HL-60 (cell line): ENCODE measurements around the gene FRMD5.

Experiments
- GABPA ChIP-seq: IDR thresholded peaks from 2 replicates; pipeline ENCODE4 v1.6.1; 2012; ENCODE audit warnings: low read depth
- TF ChIP-seq, protein P1 (sequence below): IDR thresholded peaks from one replicate; pipeline ENCODE4 v1.5.1; 2011; ENCODE audit warnings: low read length, control low read depth, inconsistent platforms; ENCODE audit not compliant: insufficient read depth
- TF ChIP-seq, protein P2 (sequence below): IDR thresholded peaks from 2 replicates; pipeline ENCODE4 v1.6.1; 2012; ENCODE audit warnings: low read depth; ENCODE audit not compliant: insufficient replicate concordance

DNA sequence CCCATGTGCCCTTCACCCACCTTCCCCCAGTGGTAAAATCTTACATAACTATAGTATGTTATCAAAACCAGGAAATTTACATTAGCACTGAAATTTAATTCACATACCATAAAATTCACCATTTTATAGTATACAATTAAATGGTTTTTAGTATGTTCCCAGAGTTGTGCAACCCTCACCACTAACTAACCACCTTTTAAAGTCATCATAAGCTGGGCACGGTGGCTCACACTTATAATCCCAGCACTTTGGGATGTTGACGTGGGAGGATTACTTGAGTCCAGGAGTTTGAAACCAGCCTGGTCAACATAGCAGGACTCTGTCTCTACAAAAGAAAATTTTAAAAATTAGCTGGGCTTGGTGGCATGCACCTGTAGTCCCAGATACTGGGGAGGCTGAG, 13.7 kb downstream of the FRMD5 start:
- TF ChIP-seq, protein P1, sequence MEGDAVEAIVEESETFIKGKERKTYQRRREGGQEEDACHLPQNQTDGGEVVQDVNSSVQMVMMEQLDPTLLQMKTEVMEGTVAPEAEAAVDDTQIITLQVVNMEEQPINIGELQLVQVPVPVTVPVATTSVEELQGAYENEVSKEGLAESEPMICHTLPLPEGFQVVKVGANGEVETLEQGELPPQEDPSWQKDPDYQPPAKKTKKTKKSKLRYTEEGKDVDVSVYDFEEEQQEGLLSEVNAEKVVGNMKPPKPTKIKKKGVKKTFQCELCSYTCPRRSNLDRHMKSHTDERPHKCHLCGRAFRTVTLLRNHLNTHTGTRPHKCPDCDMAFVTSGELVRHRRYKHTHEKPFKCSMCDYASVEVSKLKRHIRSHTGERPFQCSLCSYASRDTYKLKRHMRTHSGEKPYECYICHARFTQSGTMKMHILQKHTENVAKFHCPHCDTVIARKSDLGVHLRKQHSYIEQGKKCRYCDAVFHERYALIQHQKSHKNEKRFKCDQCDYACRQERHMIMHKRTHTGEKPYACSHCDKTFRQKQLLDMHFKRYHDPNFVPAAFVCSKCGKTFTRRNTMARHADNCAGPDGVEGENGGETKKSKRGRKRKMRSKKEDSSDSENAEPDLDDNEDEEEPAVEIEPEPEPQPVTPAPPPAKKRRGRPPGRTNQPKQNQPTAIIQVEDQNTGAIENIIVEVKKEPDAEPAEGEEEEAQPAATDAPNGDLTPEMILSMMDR = no peak
- TF ChIP-seq, protein P2, sequence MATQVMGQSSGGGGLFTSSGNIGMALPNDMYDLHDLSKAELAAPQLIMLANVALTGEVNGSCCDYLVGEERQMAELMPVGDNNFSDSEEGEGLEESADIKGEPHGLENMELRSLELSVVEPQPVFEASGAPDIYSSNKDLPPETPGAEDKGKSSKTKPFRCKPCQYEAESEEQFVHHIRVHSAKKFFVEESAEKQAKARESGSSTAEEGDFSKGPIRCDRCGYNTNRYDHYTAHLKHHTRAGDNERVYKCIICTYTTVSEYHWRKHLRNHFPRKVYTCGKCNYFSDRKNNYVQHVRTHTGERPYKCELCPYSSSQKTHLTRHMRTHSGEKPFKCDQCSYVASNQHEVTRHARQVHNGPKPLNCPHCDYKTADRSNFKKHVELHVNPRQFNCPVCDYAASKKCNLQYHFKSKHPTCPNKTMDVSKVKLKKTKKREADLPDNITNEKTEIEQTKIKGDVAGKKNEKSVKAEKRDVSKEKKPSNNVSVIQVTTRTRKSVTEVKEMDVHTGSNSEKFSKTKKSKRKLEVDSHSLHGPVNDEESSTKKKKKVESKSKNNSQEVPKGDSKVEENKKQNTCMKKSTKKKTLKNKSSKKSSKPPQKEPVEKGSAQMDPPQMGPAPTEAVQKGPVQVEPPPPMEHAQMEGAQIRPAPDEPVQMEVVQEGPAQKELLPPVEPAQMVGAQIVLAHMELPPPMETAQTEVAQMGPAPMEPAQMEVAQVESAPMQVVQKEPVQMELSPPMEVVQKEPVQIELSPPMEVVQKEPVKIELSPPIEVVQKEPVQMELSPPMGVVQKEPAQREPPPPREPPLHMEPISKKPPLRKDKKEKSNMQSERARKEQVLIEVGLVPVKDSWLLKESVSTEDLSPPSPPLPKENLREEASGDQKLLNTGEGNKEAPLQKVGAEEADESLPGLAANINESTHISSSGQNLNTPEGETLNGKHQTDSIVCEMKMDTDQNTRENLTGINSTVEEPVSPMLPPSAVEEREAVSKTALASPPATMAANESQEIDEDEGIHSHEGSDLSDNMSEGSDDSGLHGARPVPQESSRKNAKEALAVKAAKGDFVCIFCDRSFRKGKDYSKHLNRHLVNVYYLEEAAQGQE = no peak
- TF ChIP-seq GABPA = no peak
